HS-27A (cell line): ENCODE results near the gene AGBL5.

Source experiments
- DNase-seq: peaks from one replicate; pipeline ENCODE4 v3.0.0-alpha.2; 2012; ENCODE audit warnings: low read depth, missing footprints

Gene AGBL5

GRCh38 chr2:27050996-27051901 lies at the start of gene AGBL5:
Gene AGBL5, plus strand, starts transcription at chr2:27051668. Its CDS starts 1,291 bp downstream, at chr2:27052959.
- peak; percentile 92 for DNase-seq

GRCh38 chr2:27001950-27002349 lies 49.5 kb upstream of the AGBL5 start:
- no peak for DNase-seq

- no peak for DNase-seq
Observed at GRCh38 chr2:27003007-27003406, 48.5 kb upstream of the AGBL5 start.

GRCh38 chr2:27003857-27004256 lies 47.6 kb upstream of the AGBL5 start:
- no peak for DNase-seq

- no peak for DNase-seq
Observed at GRCh38 chr2:27006602-27007415, 44.7 kb upstream of the AGBL5 start.

- no peak for DNase-seq
Observed at GRCh38 chr2:27007416-27008374, 43.8 kb upstream of the AGBL5 start.

- DNase-seq = no peak
Observed at GRCh38 chr2:27008678-27009077, 42.8 kb upstream of the AGBL5 start.

GRCh38 chr2:27009083-27009482 lies 42.4 kb upstream of the AGBL5 start:
- no peak for DNase-seq

GRCh38 chr2:27009716-27010115 lies 41.8 kb upstream of the AGBL5 start:
- DNase-seq = no peak

GRCh38 chr2:27010139-27010538 lies 41.3 kb upstream of the AGBL5 start:
- DNase-seq = no peak

GRCh38 chr2:27013738-27014137 lies 37.7 kb upstream of the AGBL5 start:
- no peak for DNase-seq

GRCh38 chr2:27014771-27015433 lies 36.6 kb upstream of the AGBL5 start:
- no peak for DNase-seq

GRCh38 chr2:27016801-27017325 lies 34.6 kb upstream of the AGBL5 start:
- DNase-seq = no peak

- no peak for DNase-seq
Observed at GRCh38 chr2:27018142-27018541, 33.3 kb upstream of the AGBL5 start.

- no peak for DNase-seq
Observed at GRCh38 chr2:27019459-27019858, 32.0 kb upstream of the AGBL5 start.

- no peak for DNase-seq
Observed at GRCh38 chr2:27019931-27020855, 31.3 kb upstream of the AGBL5 start.

GRCh38 chr2:27021253-27022049 lies 30.0 kb upstream of the AGBL5 start:
- DNase-seq = no peak

- no peak for DNase-seq
Observed at GRCh38 chr2:27023740-27024139, 27.7 kb upstream of the AGBL5 start.

- no peak for DNase-seq
Observed at GRCh38 chr2:27024188-27024587, 27.3 kb upstream of the AGBL5 start.
